NCI-H82 treated with DMSO at 0.1 percent for 48 hours (cell line): ENCODE data around the gene MCOLN2.
"Not testable (repeated sequence)": the region's sequence is repeated elsewhere in the genome, so short reads cannot be mapped to it uniquely, and the experiment has no call there.

ENCODE experiments used
- DNase-seq: peaks from one replicate; lab custom pipeline; 2025; ENCODE audit not compliant: unreplicated experiment; lab: John Stamatoyannopoulos, UW

MCOLN2 gene

DNA sequence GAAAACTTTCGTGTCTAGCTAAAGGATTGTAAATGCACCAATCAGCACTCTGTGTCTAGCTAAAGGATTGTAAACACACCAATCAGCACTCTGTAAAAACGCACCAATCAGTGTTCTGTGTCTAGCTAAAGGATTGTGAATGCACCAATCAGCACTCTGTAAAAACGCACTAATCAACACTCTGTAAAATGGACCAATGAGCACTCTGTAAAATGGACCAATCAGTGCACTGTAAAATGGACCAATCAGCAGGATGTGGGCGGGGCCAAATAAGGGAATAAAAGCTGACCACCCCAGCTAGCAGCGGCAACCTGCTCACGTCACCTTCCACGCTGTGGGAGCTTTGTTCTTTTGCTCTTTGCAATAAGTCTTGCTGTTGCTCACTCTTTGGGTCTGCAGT, 94.2 kb downstream of the MCOLN2 start:
- not testable (repeated sequence) for DNase-seq

- DNase-seq = no peak
These were observed 96.9 kb downstream of the MCOLN2 start for GRCh38 chr1:84899969-84900368.

- no peak for DNase-seq
These were observed 100.6 kb downstream of the MCOLN2 start for GRCh38 chr1:84896279-84896678.

- peak; percentile 35 for DNase-seq
These were observed 104.0 kb downstream of the MCOLN2 start, which contains the start of gene LPAR3 for GRCh38 chr1:84892705-84893618. Gene LPAR3 (minus strand): TSS chr1:84893206. CDS start chr1:84866120, 27,086 bp downstream.

- no peak for DNase-seq
These were observed 106.3 kb downstream of the MCOLN2 start for GRCh38 chr1:84890566-84890965.

DNA sequence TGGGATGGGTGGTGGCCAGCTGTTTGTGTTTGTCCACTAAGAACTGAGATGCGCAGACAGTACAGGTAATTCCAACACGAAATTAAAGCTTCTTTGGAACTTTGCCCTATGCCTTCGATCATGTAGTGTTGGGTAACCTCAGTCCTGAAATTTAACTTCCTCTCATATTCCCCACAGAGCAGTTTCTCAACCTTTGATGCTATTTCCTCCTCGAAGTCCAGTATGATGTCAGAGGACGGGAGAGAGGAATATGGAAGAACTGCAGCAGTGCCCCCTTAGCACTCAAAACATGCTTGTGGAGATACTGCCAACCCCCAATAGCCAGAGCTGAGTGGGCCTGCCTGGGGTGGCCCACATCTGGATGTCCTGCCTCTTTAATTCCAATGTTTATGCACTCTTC, 107.5 kb downstream of the MCOLN2 start:
- no peak for DNase-seq

DNA sequence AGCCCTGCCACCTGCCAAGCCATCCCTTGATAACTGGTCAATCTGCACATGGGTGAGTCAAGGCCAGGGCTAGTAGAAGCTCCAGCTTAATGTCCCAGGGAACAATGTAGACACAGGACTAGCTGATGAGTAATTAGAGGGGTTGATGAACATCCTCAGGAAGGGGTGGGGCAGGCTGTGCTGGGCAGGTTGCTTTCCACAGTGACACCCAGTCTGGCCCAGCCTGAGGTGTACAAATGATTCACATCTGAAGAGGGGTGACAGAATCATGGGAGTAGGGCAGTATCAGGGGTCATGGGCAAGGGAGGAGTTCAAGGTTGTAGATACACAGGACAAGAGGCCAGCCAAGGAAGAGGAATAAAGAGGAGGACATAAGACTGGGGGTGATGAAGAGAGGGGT, 108.2 kb downstream of the MCOLN2 start:
- DNase-seq = no peak

GRCh38 chr1:84887261-84887934, 109.5 kb downstream of the MCOLN2 start:
- no peak for DNase-seq

- no peak for DNase-seq
These were observed 111.4 kb downstream of the MCOLN2 start for GRCh38 chr1:84885469-84885868.

- DNase-seq = no peak
These were observed 112.1 kb downstream of the MCOLN2 start for GRCh38 chr1:84884671-84885389.

- no peak for DNase-seq
These were observed 113.6 kb downstream of the MCOLN2 start for GRCh38 chr1:84883286-84883685.

GRCh38 chr1:84877592-84877991, 119.3 kb downstream of the MCOLN2 start:
- no peak for DNase-seq

DNA sequence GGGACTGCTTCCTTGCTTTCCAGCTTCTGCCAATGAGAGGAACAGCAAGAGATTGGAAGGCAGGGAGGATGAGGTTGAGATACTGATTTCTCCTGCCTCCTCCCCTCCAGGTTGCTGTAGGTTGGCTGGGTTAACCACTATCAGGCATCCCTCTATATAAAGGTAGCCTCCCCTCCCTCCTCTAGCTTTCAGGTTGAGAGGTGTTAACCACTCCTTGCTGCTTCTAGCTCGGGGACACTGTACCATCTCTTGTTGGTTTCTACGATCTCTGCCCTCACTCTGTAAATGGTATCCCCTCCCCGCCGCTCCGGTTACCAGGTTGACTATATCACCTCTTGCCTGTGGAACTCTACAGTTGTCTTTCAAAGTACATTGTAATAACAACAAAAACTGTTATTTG, 120.6 kb downstream of the MCOLN2 start:
- DNase-seq = no peak
